ENCODE results near the gene MISP.
"Not testable (repeated sequence)": the region's sequence is repeated elsewhere in the genome, so short reads cannot be mapped to it uniquely, and the experiment has no call there.

Gene MISP

DNA sequence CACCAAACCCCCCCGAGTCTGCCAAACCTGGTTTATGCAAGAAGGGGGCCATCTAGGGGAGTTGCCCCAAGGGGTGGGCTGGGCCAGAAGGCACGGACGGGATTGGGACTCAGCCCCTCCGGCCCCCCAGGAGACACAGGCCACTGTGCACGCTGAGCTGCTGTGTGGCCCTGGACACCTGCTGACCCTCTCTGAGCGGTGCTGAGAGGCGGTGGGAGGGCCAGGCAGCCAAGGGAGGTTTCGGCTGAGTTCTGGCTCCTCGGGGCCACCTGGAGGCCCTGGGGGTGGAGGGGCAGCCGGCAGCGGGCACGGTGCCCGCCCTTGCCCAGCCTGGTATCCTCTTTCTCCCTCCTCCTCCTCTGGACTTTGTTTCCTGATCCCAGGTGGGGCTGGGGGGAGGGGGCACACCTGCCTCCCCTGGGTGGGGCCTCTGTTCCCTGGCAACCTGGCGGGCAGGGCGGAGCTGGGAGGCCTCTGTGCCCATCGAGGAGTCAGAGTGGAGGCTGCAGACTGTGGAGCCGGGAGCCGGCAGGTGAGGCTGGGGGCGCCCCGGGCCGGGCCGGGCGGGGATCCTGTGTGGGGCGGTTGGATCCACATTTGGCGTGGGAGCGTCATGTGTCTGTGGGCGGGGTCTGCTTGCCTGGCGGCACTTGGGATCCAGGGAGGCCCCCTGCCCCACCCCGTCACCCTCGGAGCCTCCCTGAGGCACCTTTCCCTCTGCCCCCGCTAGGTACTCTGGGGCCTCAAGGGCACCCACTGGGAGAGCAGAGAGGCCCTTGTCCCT lies at the start of gene MISP:
TSS of gene MISP (plus strand) at position 473 of the 784 bp plus-strand sequence. CDS start 5,835 bp downstream, outside the sequence.
- DNase-seq (ENCODE audit: low spot score), result no peak

- not testable (repeated sequence) for DNase-seq (ENCODE audit: low spot score)
These were observed 48.1 kb upstream of the MISP start for GRCh38 chr19:702847-703246.

GRCh38 chr19:703329-703650 lies 47.6 kb upstream of the MISP start:
- no peak for DNase-seq (ENCODE audit: low spot score)

DNA sequence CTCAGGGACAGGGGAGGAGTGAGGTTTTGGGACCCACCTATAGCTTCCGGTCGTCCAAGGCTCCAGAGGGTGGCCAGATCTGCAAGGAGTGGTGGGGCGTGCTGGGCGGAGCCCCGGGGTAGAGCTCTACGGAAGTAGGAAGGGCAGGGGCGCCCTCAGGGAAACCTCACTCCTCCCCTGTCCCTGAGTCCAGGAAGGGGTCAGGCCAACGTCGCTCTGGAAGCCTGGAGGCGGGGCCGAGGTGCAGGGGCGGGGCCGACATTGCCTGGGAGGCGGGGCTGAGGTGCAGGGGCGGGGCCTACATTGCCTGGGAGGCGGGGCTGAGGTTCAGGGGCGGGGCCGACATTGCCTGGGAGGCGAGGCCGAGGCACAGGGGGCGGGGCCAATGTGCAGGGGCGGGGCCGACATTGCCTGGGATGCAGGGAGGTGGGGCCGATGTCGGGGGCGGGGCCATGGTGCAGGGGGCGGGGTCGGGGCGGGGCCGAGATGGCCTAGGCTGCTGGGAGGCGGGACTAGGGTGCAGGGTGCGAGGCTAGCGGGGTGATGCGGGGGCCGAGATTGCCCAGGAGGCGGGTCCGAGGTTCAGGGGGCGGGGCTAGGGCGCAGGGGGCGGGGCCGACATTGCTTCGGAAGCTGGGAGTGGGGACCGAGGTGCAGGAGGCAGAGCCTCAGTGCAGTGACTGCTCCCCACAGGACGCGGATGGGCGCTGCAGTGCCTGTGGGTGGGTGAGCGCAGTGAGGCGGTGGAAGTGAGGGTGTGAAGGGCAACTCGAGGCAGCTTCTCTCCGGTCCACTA lies 47.1 kb upstream of the MISP start:
- peak; percentile 55 for DNase-seq (ENCODE audit: low spot score)

- DNase-seq (ENCODE audit: low spot score), result no peak
These were observed 46.5 kb upstream of the MISP start for GRCh38 chr19:704447-704741.

GRCh38 chr19:708154-709143 lies 42.5 kb upstream of the MISP start, which contains the start of gene PALM:
Gene PALM (plus strand): TSS chr19:708935. CDS start chr19:709147, 212 bp downstream.
- no peak for DNase-seq (ENCODE audit: low spot score)

- no peak for DNase-seq (ENCODE audit: low spot score)
These were observed 41.5 kb upstream of the MISP start for GRCh38 chr19:709196-709964.

- no peak for DNase-seq (ENCODE audit: low spot score)
These were observed 40.8 kb upstream of the MISP start for GRCh38 chr19:709965-710571.

- no peak for DNase-seq (ENCODE audit: low spot score)
These were observed 40.1 kb upstream of the MISP start for GRCh38 chr19:710767-711166.

DNA sequence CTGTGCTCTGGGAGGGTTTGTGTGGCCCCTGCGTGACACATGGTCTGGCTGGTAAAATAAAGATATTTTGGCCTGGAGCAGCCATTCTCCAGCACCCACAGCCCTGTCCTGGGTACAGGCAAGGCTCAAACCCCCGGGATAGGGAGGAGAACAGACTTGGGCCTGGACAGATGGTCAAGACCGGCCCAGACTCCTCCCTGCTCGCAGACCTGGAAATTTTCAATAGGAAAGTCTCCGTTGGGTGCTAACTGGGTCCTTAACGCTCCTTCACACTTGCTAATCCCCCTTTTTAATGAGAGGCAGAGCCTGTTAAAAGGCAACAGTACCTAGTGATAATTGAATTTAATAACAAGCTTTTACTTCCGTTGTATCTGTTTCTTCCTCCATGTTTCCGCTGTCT lies 39.7 kb upstream of the MISP start:
- no peak for DNase-seq (ENCODE audit: low spot score)

GRCh38 chr19:715347-715746 lies 35.6 kb upstream of the MISP start:
- DNase-seq (ENCODE audit: low spot score), result no peak

GRCh38 chr19:718251-718951 lies 32.5 kb upstream of the MISP start:
- DNase-seq (ENCODE audit: low spot score), result no peak

GRCh38 chr19:718991-719512 lies 31.9 kb upstream of the MISP start:
- DNase-seq (ENCODE audit: low spot score), result no peak

DNA sequence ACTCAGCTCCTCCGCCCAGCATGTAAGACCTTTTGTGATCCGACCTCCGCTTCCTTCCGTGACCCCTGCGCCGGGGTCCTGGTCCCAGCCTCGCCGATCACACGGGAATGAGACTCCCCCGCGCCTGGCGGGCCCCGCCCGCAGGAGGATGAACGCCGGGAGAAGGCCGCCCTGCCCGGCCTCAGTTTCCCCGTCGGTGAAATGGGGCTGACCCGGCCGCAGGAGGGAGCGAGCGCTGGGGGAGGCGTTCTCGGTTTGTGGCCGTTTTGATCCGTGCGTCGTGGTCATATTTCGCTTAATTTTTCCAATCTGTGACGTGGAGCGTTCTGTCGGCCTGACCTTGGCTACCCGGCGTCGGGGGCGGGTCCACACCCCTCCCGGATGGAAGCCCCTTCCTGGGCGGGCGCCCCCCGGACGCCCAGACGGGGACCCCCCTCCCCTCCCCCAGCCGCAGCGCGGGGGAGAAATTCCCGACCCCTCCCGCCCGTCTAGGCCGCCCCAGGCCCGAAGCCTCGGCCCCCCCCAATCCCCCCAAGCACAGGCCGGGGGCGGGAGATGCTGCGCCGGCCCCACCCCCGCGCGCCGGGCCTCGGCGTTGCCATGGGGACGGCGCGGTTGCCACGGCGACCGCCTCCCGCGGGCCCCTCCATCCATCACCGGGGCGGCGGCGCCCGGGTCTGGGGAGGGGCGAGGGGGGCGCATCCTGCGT lies 31.1 kb upstream of the MISP start:
- DNase-seq (ENCODE audit: low spot score), result no peak

DNA sequence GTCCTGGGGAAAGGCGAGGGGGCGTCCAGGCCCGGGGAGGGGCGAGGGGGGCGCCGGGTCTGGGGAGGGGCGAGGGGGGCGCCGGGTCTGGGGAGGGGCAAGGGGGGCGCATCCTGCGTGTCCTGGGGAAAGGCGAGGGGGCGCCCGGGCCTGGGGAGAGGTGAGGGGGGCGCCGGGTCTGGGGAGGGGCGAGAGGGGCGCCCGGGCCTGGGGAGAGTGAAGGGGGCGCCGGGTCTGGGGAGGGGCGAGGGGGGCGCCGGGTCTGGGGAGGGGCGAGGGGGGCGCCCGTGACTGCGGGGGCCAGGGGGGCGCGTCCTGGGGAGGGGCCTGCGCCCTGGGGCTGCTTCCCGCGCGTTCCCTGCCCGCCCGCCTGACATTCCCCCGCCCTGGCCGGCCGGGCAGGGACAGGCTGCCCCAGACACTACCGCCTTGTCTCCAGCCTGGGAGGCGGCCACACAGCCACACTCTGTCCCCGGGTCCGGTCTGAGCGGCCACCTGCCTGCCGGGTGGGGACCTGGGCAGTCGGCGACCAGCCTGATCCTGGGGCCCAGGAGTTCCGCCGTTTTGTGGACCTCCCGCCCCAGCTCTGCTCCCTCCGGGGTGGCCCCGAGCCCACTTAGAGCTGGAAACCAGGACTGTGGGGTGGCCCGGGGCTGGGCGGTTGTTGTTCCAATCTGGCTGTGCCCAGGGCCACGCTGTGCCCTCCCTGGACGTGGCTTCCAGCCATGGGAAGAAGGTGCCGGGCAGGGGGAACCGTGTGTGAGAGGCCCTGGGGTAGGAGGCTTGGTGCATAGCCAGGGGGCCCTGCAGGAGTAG lies 30.4 kb upstream of the MISP start:
- no peak for DNase-seq (ENCODE audit: low spot score)

GRCh38 chr19:722553-723101 lies 28.3 kb upstream of the MISP start:
- peak; percentile 56 for DNase-seq (ENCODE audit: low spot score)

GRCh38 chr19:723247-723646 lies 27.7 kb upstream of the MISP start:
- no peak for DNase-seq (ENCODE audit: low spot score)

DNA sequence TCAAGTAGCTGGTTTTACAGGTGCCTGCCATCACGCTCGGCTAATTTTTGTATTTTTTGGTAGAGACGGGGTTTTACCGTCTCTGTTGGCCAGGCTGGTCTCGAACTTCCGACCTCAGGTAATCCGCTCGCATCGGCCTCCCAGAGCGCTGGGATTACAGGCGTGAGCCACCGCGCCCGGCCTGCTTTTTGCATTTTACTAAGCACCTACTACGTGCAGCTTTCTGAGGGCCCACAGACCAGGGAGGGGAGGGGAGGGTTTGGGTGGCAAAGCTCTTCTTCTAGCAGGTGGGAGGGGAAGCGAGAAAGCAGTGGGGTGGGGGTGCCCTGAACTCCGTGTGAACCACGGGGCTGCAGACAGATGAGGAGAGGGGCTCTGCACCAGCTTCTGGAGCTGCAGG lies 27.2 kb upstream of the MISP start:
- no peak for DNase-seq (ENCODE audit: low spot score)

Data from germinal center (tissue), 1 donor.